HepG2 (cell line): ENCODE data around the gene SPATA25. TPM values are rescaled to one million over a fixed set of nuclear protein-coding genes. Genes with fewer than 3 reads are reported as not detected.
A peak's percentile ranks its signal among the peaks of the same experiment; 100 is the strongest.

Source experiments
- CENPT ChIP-seq: sonication (generic); formaldehyde crosslinking; IDR thresholded peaks from 2 replicates; pipeline ENCODE4 v1.8.0; 2022; ENCODE audit warnings: low read depth, mild to moderate bottlenecking, moderate library complexity, missing genetic modification reagents
- CREB1 ChIP-seq, 2 experiments: fragments of 450-650 bp in 1 of 2; IDR thresholded peaks; 2 replicates each; pipeline ENCODE4 v1.6.1; 2016 to 2017; ENCODE audit warnings: control low read depth in 1 of 2, mild to moderate bottlenecking in 1 of 2, missing compliant biosample characterization in 1 of 2, missing genetic modification characterization in 1 of 2
- CTCF ChIP-seq: sonication (generic); formaldehyde crosslinking; IDR thresholded peaks from 2 replicates; pipeline ENCODE4 v1.5.0; 2020; ENCODE audit warnings: mild to moderate bottlenecking, missing genetic modification reagents, moderate library complexity
- FOXK2 ChIP-seq: fragments of 450-650 bp; IDR thresholded peaks from 2 replicates; pipeline ENCODE4 v1.6.1; 2016
- GMEB1 ChIP-seq: sonication (generic); formaldehyde crosslinking; IDR thresholded peaks from 2 replicates; pipeline ENCODE4 v1.5.1; 2020; ENCODE audit warnings: missing genetic modification reagents, mild to moderate bottlenecking, borderline replicate concordance
- GPBP1L1 ChIP-seq: sonication (generic); formaldehyde crosslinking; IDR thresholded peaks from 2 replicates; pipeline ENCODE4 v1.5.0; 2020; ENCODE audit warnings: mild to moderate bottlenecking, missing genetic modification reagents
- MAFF ChIP-seq: IDR thresholded peaks from 2 replicates; pipeline ENCODE4 v1.6.1; 2011; ENCODE audit warnings: low read depth, low read length, improper control_type of control experiment
- SSRP1 ChIP-seq: IDR thresholded peaks from 2 replicates; pipeline ENCODE4 v1.6.1; 2016; ENCODE audit warnings: control low read depth
- TSC22D2 ChIP-seq: sonication (generic); formaldehyde crosslinking; IDR thresholded peaks from 2 replicates; pipeline ENCODE4 v1.5.1; 2020; ENCODE audit warnings: missing genetic modification reagents, mild to moderate bottlenecking, borderline replicate concordance
- ZBTB4 ChIP-seq: sonication (generic); formaldehyde crosslinking; IDR thresholded peaks from 2 replicates; pipeline ENCODE4 v1.4.0; 2020; ENCODE audit warnings: missing genetic modification reagents, mild to moderate bottlenecking, borderline replicate concordance
- ZBTB49 ChIP-seq: sonication (generic); formaldehyde crosslinking; IDR thresholded peaks from 2 replicates; pipeline ENCODE4 v1.4.0; 2020; ENCODE audit warnings: missing genetic modification reagents, borderline replicate concordance
- ZFP90 ChIP-seq: sonication (generic); formaldehyde crosslinking; IDR thresholded peaks from 2 replicates; pipeline ENCODE4 v1.8.0; 2022; ENCODE audit warnings: missing genetic modification reagents, mild to moderate bottlenecking, inconsistent platforms, borderline replicate concordance
- ZNF639 ChIP-seq: conservative IDR thresholded peaks from 2 replicates; pipeline ENCODE4 v1.6.1; 2018; ENCODE audit warnings: missing genetic modification reagents
- polyA plus RNA-seq, 8 experiments: library from polyadenylated mRNA; depleted of rRNA in 3 of 8; stranded (reverse) in 7 of 8; unstranded in 1 of 8; fragments of >200 nt; fragmentation: Illumina TruSeq in 4 of 8; extraction: Trizol in 4 of 8; gene quantifications; 2 replicates each; pipeline versions ENCODE4 v1.2.1 to v1.2.3, GENCODE V29; 2011 to 2016; ENCODE audit warnings: low read depth in 4 of 8, missing spikeins in 1 of 8, mixed read lengths in 1 of 8; ENCODE audit not compliant: insufficient read depth in 1 of 8
- total RNA-seq, 5 experiments: library from RNA; depleted of rRNA; stranded (reverse); fragments of >200 nt; fragmentation: Illumina TruSeq; extraction: Trizol; gene quantifications; 2 replicates each; pipeline ENCODE4 v1.2.3, GENCODE V29; 2016; ENCODE audit warnings: low read depth in 1 of 5

Gene SPATA25
- total and polyA plus RNA-seq, 2 of the 13 experiments (the other 11 are each of a cell fraction or from before 2014, with no cell fraction given) = 4.8 to 7.6 TPM

GRCh38 chr20:45921337-45922189 is 34.1 kb upstream of the SPATA25 start (continued):
- no peak for TF ChIP-seq ZBTB4 (CRISPR knock-in tag)
- TF ChIP-seq CTCF (CRISPR knock-in tag) = no peak
- TF ChIP-seq FOXK2 = no peak
- no peak for TF ChIP-seq GMEB1
- TF ChIP-seq MAFF = no peak
- TF ChIP-seq ZNF639 (CRISPR knock-in tag) = no peak
- TF ChIP-seq CENPT (CRISPR knock-in tag) = no peak
- 0 out of 2 replicates have a peak, but pooled peaks have one; percentile 38 for TF ChIP-seq TSC22D2 (CRISPR knock-in tag)
- TF ChIP-seq SSRP1 (CRISPR knock-in tag) = no peak
- no peak for TF ChIP-seq GPBP1L1 (CRISPR knock-in tag)
- TF ChIP-seq ZFP90 (CRISPR knock-in tag) = no peak
- no peak for TF ChIP-seq CREB1 (IDR thresholded peaks at IDR 0.05)
- TF ChIP-seq CREB1 (CRISPR knock-in tag; IDR thresholded peaks at IDR 0.05) = no peak
- no peak for TF ChIP-seq ZBTB49 (CRISPR knock-in tag)
